Chondrocyte (in vitro differentiated cells): ENCODE data around the gene LRRC75B. TPM values are rescaled to one million over a fixed set of nuclear protein-coding genes. Genes with fewer than 3 reads are reported as not detected.

Experiments used
- DNase-seq: peaks from one replicate; pipeline ENCODE4 v3.0.0; 2021; ENCODE audit warnings: mixed read lengths, low spot score
- H3K27ac Mint-ChIP-seq: one replicate; pipeline ENCODE4 v1.8.0; 2021; ENCODE audit warnings: mild to moderate bottlenecking, moderate library complexity, mixed read lengths; ENCODE audit not compliant: unreplicated experiment
- H3K27me3 Mint-ChIP-seq: 2 replicates; pipeline ENCODE4 v1.8.0; 2021; ENCODE audit warnings: low read depth, mixed read lengths
- H3K36me3 Mint-ChIP-seq: 2 replicates; pipeline ENCODE4 v1.8.0; 2021; ENCODE audit warnings: low read depth, mixed read lengths
- H3K4me1 Mint-ChIP-seq: 2 replicates; pipeline ENCODE4 v1.8.0; 2021; ENCODE audit warnings: low read depth, mild to moderate bottlenecking, mixed read lengths
- H3K4me3 Mint-ChIP-seq: one replicate; pipeline ENCODE4 v1.8.0; 2021; ENCODE audit warnings: mild to moderate bottlenecking, moderate library complexity, mixed read lengths; ENCODE audit not compliant: unreplicated experiment
- H3K9me3 Mint-ChIP-seq: 2 replicates; pipeline ENCODE4 v1.8.0; 2021; ENCODE audit warnings: low read depth, mixed read lengths
- CTCF ChIP-seq: fragments of 200-600 bp; sonication (generic); IDR thresholded peaks from 2 replicates; pipeline ENCODE4 v1.5.0; 2021; ENCODE audit warnings: antibody characterized with exemption, mild to moderate bottlenecking, moderate library complexity
- total RNA-seq: library from RNA; stranded (reverse); gene quantifications from 3 replicates; pipeline ENCODE4 v1.2.1, GENCODE V29; 2021

LRRC75B gene
- total RNA-seq, 1 donor from 2014 or later = 8.6 TPM

- H3K27me3 Mint-ChIP-seq = no peaks in the 10 kb centered on the region
- no peak overlapping the region for H3K4me3 Mint-ChIP-seq
- no peak for TF ChIP-seq CTCF
- DNase-seq = peak; percentile 91
- no peaks in the 10 kb centered on the region for H3K9me3 Mint-ChIP-seq
- no peak overlapping the region for H3K27ac Mint-ChIP-seq
- H3K36me3 Mint-ChIP-seq = no peaks in the 10 kb centered on the region
- H3K4me1 Mint-ChIP-seq = peaks cover 24% of the 10 kb centered on the region
Measured at GRCh38 chr22:24584871-24585411, 7.9 kb downstream of the LRRC75B start.

GRCh38 chr22:24584166-24584790 is 8.6 kb downstream of the LRRC75B start:
- no peaks in the 10 kb centered on the region for H3K9me3 Mint-ChIP-seq
- H3K36me3 Mint-ChIP-seq = no peaks in the 10 kb centered on the region
- DNase-seq = peak; percentile 51
- TF ChIP-seq CTCF = no peak
- H3K27ac Mint-ChIP-seq = peak overlapping the region; percentile 15
- no peak overlapping the region for H3K4me3 Mint-ChIP-seq
- H3K4me1 Mint-ChIP-seq = peaks cover 24% of the 10 kb centered on the region
- no peaks in the 10 kb centered on the region for H3K27me3 Mint-ChIP-seq

- TF ChIP-seq CTCF = no peak
- H3K4me3 Mint-ChIP-seq = no peak overlapping the region
- H3K27ac Mint-ChIP-seq = peak overlapping the region; percentile 67
- H3K4me1 Mint-ChIP-seq = peaks cover 24% of the 10 kb centered on the region
- H3K27me3 Mint-ChIP-seq = no peaks in the 10 kb centered on the region
- peak; percentile 72 for DNase-seq
- H3K9me3 Mint-ChIP-seq = no peaks in the 10 kb centered on the region
- no peaks in the 10 kb centered on the region for H3K36me3 Mint-ChIP-seq
Measured at GRCh38 chr22:24583221-24584165, 9.4 kb downstream of the LRRC75B start.

GRCh38 chr22:24582056-24582814 is 10.6 kb downstream of the LRRC75B start:
- Mint-ChIP-seq H3K27ac (no peak overlapping the region), H3K4me3 (no peak overlapping the region), H3K36me3 (no peaks in the 10 kb centered on the region), H3K27me3 (no peaks in the 10 kb centered on the region), H3K4me1 (peaks cover 24% of the 10 kb centered on the region), H3K9me3 (no peaks in the 10 kb centered on the region)
- no peak for TF ChIP-seq CTCF
- DNase-seq = peak; percentile 56

- peaks cover 5% of the 10 kb centered on the region for H3K36me3 Mint-ChIP-seq
- H3K4me1 Mint-ChIP-seq = peaks cover 24% of the 10 kb centered on the region
- H3K27ac Mint-ChIP-seq = no peak overlapping the region
- TF ChIP-seq CTCF = no peak
- no peak overlapping the region for H3K4me3 Mint-ChIP-seq
- no peaks in the 10 kb centered on the region for H3K9me3 Mint-ChIP-seq
- H3K27me3 Mint-ChIP-seq = no peaks in the 10 kb centered on the region
- DNase-seq = no peak
Measured at GRCh38 chr22:24580276-24580675, 12.6 kb downstream of the LRRC75B start.
